WTC11 (cell line): ENCODE data around the gene ATP1A4. TPM values are rescaled to one million over a fixed set of nuclear protein-coding genes. Genes with fewer than 3 reads are reported as not detected.

Source experiments
- ATAC-seq: fragments of 200-7000 bp; cut with Tn5 transposase; 2 replicates; pipeline ENCODE4 v1.10.0; 2021; ENCODE audit warnings: mild to moderate bottlenecking, moderate library complexity
- CTCF ChIA-PET: fragments of 300-600 bp; sonication (Branson Sonifier 250); formaldehyde crosslinking; loops from one replicate; lab custom pipeline; 2021; ENCODE audit warnings: antibody characterized with exemption; lab: Charles Lee
- POLR2A ChIA-PET: fragments of 350-600 bp; sonication (Branson Sonifier 250); formaldehyde crosslinking; loops from one replicate; lab custom pipeline; 2021; ENCODE audit warnings: antibody characterized with exemption; lab: Charles Lee
- DNase-seq: peaks from one replicate; pipeline ENCODE4 v3.0.0; 2021; ENCODE audit warnings: low spot score
- H3K27ac Mint-ChIP-seq: 2 replicates; pipeline ENCODE4 v1.8.0; 2021; ENCODE audit warnings: mixed read lengths
- H3K27me3 Mint-ChIP-seq: 2 replicates; pipeline ENCODE4 v1.8.0; 2021; ENCODE audit warnings: low read depth, mild to moderate bottlenecking, moderate library complexity, mixed read lengths
- H3K36me3 Mint-ChIP-seq: 2 replicates; pipeline ENCODE4 v1.8.0; 2021; ENCODE audit warnings: mixed read lengths
- H3K4me1 Mint-ChIP-seq: 2 replicates; pipeline ENCODE4 v1.8.0; 2022; ENCODE audit warnings: mixed read lengths
- H3K4me3 Mint-ChIP-seq: 2 replicates; pipeline ENCODE4 v1.8.0; 2021; ENCODE audit warnings: mild to moderate bottlenecking, moderate library complexity, mixed read lengths
- H3K9me3 Mint-ChIP-seq: 2 replicates; pipeline ENCODE4 v1.8.0; 2021; ENCODE audit warnings: mixed read lengths
- ARID4B ChIP-seq: sonication (generic); formaldehyde crosslinking; IDR thresholded peaks from 2 replicates; pipeline ENCODE4 v1.8.0; 2023; ENCODE audit warnings: missing genetic modification reagents, mild to moderate bottlenecking, borderline replicate concordance
- ATF6 ChIP-seq: sonication (generic); formaldehyde crosslinking; IDR thresholded peaks from 2 replicates; pipeline ENCODE4 v1.8.1; 2023; ENCODE audit warnings: mild to moderate bottlenecking, missing genetic modification reagents
- CTCF ChIP-seq: fragments of 200-600 bp; IDR thresholded peaks from 2 replicates; pipeline ENCODE4 v1.8.0; 2022; ENCODE audit warnings: antibody characterized with exemption
- E2F5 ChIP-seq: sonication (generic); formaldehyde crosslinking; IDR thresholded peaks from 2 replicates; pipeline ENCODE4 v1.8.1; 2022; ENCODE audit warnings: mild to moderate bottlenecking, moderate library complexity, missing genetic modification reagents
- EMX1 ChIP-seq: fragments of 250-450 bp; sonication (Bioruptor Pico); IDR thresholded peaks from 2 replicates; pipeline ENCODE4 v1.8.0; 2021; ENCODE audit warnings: mild to moderate bottlenecking
- ERG ChIP-seq: fragments of 250-450 bp; sonication (Bioruptor Pico); IDR thresholded peaks from 2 replicates; pipeline ENCODE4 v1.8.0; 2021; ENCODE audit warnings: mild to moderate bottlenecking
- FOXP1 ChIP-seq: sonication (generic); formaldehyde crosslinking; IDR thresholded peaks from 2 replicates; pipeline ENCODE4 v1.8.0; 2022; ENCODE audit warnings: missing genetic modification reagents, mild to moderate bottlenecking, moderate library complexity, borderline replicate concordance
- MYBL2 ChIP-seq: sonication (generic); formaldehyde crosslinking; IDR thresholded peaks from 2 replicates; pipeline ENCODE4 v1.8.1; 2023; ENCODE audit warnings: mild to moderate bottlenecking, moderate library complexity, missing genetic modification reagents
- NR1H2 ChIP-seq: sonication (generic); formaldehyde crosslinking; IDR thresholded peaks from 2 replicates; pipeline ENCODE4 v1.9.0; 2021; ENCODE audit warnings: mild to moderate bottlenecking, moderate library complexity, missing genetic modification reagents
- SOX15 ChIP-seq: fragments of 250-450 bp; sonication (Bioruptor Pico); IDR thresholded peaks from 2 replicates; pipeline ENCODE4 v1.9.0; 2021; ENCODE audit warnings: mild to moderate bottlenecking
- USF2 ChIP-seq: sonication (generic); formaldehyde crosslinking; IDR thresholded peaks from 2 replicates; pipeline ENCODE4 v1.8.1; 2023; ENCODE audit warnings: mild to moderate bottlenecking, missing genetic modification reagents, moderate library complexity
- ZMAT4 ChIP-seq: fragments of 250-450 bp; sonication (Bioruptor Pico); IDR thresholded peaks from 2 replicates; pipeline ENCODE4 v1.9.0; 2021; ENCODE audit warnings: mild to moderate bottlenecking
- ZNF263 ChIP-seq: sonication (generic); formaldehyde crosslinking; IDR thresholded peaks from 2 replicates; pipeline ENCODE4 v1.8.1; 2022; ENCODE audit warnings: low read depth, mild to moderate bottlenecking, moderate library complexity, missing genetic modification reagents
- total RNA-seq: library from RNA; stranded (reverse); gene quantifications from 3 replicates; pipeline ENCODE4 v1.2.3, GENCODE V29; 2021

The ATP1A4 gene
- total RNA-seq, 1 experiment from 2014 or later, result 0.37 TPM

- TF ChIP-seq E2F5, result no peak
- no peak for TF ChIP-seq ZMAT4 (CRISPR knock-in tag)
- TF ChIP-seq FOXP1 (CRISPR knock-in tag), result no peak
- no peak for TF ChIP-seq MYBL2 (CRISPR knock-in tag)
- TF ChIP-seq EMX1 (CRISPR knock-in tag), result no peak
Measured at GRCh38 chr1:160130486-160130885, 20.9 kb upstream of the ATP1A4 start (continued).

GRCh38 chr1:160130939-160131338 lies 20.5 kb upstream of the ATP1A4 start:
- H3K27ac Mint-ChIP-seq, result no peak overlapping the region
- ChIA-PET CTCF (interaction anchor here (0.7 to 2.0 kb wide), 4 partner anchors 15 to 121 kb away, joined by 3 to 6 read pairs (median 4); no protein-coding TSS in a partner anchor), POLR2A (no interaction called here)
- DNase-seq (no peak), ATAC-seq (no peak)
- H3K27me3 Mint-ChIP-seq, result no peaks in the 10 kb centered on the region
- no peak overlapping the region for H3K4me3 Mint-ChIP-seq
- peaks cover 38% of the 10 kb centered on the region for H3K36me3 Mint-ChIP-seq
- peaks cover 5% of the 10 kb centered on the region; the same call in 1 of the 2 replicates for H3K4me1 Mint-ChIP-seq
- no peak for TF ChIP-seq ARID4B (CRISPR knock-in tag)
- no peak for TF ChIP-seq ATF6 (CRISPR knock-in tag)
- TF ChIP-seq ZNF263 (CRISPR knock-in tag), result no peak
- TF ChIP-seq SOX15 (CRISPR knock-in tag), result no peak
- no peak for TF ChIP-seq NR1H2 (CRISPR knock-in tag)
- TF ChIP-seq ERG (CRISPR knock-in tag), result no peak
- TF ChIP-seq USF2, result no peak
- TF ChIP-seq CTCF, result no peak
- no peak for TF ChIP-seq MYBL2 (CRISPR knock-in tag)
- no peaks in the 10 kb centered on the region for H3K9me3 Mint-ChIP-seq
